ENCODE results near the gene ANTKMT. TPM values are rescaled to one million over a fixed set of nuclear protein-coding genes. Genes with fewer than 3 reads are reported as not detected.

The ANTKMT gene
- polyA plus RNA-seq (ENCODE audit: insufficient read length in 4 of 4), result 10 to 100 TPM; 11.3 to 32.8 (median 21.2) TPM

DNA sequence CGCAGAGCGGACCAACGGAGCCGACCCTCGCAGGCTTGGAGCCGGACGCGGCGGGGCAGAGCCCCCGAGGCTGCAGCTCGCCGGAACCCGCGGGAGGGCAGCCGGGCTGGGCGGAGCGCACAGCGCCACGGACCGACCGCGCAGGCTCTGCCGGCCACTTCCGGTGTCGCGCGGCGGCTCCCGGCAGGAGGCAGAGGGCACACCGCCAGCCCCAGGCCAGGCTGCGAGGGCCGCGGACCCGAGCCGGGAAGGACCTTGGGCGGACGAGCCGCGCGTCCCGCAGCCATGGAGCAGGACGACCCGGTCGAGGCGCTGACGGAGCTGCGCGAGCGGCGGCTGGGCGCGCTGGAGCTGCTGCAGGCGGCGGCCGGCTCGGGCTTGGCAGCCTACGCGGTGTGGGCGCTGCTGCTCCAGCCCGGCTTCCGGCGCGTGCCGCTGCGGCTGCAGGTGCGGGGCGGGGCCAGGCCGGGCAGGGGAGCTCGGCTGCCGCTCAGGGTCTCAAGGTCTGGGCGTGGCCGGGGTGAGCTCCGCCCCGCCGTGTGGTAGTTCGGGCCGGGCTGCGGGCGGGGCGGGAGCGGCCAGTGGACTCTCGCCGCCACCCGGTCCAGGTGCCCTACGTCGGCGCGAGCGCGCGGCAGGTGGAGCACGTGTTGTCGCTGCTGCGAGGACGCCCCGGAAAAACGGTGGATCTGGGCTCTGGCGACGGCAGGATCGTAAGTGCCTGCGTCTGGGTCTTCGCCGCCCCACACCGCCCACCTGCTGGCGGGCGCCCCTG lies at the start of gene ANTKMT:
Gene ANTKMT (plus strand): TSS at position 157 of the 775 bp plus-strand sequence. CDS start 129 bp downstream, at position 286.
- DNase-seq (ENCODE audit: low read depth in 4 of 4, low spot score in 2 of 4), result no peak

DNA sequence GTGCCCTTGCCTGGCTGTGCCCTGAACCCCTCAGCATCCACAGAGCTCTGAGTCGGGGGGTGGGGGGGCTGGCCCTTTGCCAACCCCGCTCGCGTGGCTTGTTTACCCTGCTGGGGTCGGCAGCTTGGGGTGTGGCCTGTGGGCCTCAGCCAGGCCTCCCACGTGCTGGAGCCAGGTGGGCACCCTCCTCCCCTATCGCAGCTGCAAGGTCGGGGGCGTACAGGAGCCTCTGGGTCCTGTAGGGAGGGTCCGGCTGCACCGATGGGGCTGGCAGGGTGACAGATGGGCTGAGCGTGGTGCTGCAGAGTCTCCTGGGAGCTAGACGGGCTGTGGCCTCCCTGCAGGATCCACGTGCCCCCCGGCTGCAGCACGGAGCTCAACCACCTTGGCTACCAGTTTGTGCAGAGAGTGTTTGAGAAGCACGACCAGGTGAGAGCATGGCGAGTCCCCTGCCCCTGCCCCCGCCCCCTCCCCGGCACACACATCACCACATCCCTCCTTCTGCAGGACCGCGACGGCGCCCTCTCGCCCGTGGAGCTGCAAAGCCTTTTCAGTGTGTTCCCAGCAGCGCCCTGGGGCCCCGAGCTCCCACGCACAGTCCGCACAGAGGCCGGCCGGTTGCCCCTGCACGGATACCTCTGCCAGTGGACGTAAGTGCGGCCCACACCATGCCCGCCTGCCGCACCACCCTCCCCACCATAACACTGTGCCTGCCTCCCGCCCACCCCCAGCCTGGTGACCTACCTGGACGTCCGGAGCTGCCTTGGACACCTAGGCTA lies 49.4 kb upstream of the ANTKMT start:
- no peak for DNase-seq (ENCODE audit: low read depth in 4 of 4, low spot score in 2 of 4)

DNA sequence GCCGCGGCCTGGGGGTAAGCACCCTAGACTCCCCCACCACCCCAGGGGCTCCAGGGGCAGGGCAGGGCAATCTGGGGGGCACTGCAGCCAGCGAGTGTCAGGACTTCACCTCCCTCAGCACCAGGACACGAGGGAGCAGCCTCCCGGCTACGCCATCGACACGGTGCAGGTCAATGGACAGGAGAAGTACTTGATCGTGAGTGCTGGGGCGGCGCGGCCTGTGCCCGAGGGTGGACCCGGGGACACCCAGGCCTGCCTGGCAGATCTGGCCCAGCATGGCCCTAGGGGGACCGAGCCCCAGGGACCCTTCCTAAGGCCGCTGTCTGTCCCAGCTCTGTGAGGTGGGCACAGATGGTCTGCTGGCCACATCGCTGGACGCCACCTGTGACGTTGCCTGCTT lies 48.6 kb upstream of the ANTKMT start:
- no peak for DNase-seq (ENCODE audit: low read depth in 4 of 4, low spot score in 2 of 4)

DNA sequence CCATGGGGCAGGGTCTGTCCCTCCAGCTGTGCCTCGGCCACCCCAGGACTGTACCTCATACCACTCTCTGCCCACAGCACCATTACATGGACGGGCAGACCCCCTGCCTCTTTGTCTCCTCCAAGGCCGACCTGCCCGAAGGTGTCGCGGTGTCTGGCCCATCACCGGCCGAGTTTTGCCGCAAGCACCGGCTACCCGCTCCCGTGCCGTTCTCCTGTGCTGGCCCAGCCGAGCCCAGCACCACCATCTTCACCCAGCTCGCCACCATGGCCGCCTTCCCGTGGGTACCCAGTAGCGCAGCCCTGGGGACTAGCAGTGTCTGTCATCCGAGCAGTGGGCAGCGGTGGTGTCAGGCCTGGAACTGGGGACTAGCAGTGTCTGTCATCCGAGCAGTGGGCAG lies 48.1 kb upstream of the ANTKMT start:
- no peak for DNase-seq (ENCODE audit: low read depth in 4 of 4, low spot score in 2 of 4)

DNA sequence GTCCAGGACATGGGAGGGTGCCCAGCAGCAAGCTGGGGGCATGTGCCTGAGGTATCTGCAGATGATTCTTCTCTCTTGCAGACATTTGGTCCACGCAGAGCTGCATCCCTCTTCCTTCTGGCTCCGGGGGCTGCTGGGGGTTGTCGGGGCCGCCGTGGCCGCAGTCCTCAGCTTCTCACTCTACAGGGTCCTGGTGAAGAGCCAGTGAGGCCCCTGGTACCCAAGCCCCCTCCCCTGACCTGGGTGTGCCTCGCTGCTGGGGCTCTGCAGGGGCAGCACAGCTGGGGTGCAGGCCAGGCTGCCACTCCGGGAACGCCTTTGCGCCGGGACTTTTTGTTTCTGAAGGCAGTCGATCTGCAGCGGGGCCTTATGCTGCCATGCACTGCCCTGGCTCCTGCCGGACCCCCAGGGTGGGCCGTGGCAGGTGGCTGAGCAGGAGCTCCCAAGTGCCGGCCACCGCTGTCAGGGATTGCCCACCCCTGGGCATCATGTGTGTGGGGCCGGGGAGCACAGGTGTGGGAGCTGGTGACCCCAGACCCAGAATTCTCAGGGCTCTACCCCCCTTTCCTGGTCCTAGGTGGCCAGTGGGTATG lies 47.5 kb upstream of the ANTKMT start:
- no peak for DNase-seq (ENCODE audit: low read depth in 4 of 4, low spot score in 2 of 4)

- no peak for DNase-seq (ENCODE audit: low read depth in 4 of 4, low spot score in 2 of 4)
Observed at GRCh38 chr16:674214-674881, 46.6 kb upstream of the ANTKMT start.

DNA sequence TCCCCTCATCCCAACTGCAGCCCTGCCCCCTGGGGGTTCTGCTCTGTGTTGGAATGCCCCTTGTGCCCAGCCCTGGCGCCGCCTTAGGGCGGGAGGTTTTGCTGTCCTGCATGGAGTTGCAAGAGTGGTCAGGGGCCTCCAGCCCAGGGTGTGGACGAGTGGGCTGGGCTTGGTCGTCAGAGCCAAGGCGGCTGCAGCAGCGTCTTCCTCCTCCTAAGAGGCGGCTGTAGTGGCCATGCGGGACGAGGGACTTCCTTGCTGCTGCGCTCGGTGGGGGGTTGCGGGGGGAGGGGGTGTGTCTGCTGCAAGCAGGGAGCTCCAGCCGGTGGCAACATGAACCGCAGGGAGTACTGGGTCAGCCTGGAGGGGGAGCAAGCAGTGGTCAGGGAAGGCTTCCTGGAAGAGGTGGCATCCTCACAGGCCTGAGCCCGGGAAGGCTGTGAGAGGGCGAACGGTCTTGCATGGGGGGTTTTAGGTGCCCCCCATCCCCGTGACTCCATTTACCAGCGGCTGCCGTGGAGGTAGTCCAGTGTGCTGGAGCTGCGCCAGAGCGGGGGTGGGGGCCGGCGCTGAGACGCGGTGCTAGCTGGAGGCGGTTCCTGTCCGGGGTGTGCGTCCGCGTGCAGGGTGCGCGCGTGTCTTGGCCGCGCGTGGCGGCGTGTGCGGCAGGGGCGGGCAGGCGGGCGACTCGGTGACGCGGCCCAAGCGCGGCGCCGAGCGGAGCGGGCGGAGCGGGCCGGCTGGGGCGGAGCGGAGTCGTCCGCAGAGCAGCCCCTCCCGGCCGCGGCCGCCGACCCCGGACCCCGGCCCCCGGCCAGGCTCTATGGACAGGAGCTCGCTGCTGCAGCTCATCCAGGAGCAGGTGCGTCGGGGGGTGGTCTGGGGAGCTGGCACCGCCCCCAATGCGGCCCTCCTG lies 45.7 kb upstream of the ANTKMT start, which contains the start of gene RHBDL1:
Gene RHBDL1 (plus strand): TSS at position 704 of the 916 bp plus-strand sequence. CDS start 120 bp downstream, at position 824.
- DNase-seq (ENCODE audit: low read depth in 4 of 4, low spot score in 2 of 4), result no peak

DNA sequence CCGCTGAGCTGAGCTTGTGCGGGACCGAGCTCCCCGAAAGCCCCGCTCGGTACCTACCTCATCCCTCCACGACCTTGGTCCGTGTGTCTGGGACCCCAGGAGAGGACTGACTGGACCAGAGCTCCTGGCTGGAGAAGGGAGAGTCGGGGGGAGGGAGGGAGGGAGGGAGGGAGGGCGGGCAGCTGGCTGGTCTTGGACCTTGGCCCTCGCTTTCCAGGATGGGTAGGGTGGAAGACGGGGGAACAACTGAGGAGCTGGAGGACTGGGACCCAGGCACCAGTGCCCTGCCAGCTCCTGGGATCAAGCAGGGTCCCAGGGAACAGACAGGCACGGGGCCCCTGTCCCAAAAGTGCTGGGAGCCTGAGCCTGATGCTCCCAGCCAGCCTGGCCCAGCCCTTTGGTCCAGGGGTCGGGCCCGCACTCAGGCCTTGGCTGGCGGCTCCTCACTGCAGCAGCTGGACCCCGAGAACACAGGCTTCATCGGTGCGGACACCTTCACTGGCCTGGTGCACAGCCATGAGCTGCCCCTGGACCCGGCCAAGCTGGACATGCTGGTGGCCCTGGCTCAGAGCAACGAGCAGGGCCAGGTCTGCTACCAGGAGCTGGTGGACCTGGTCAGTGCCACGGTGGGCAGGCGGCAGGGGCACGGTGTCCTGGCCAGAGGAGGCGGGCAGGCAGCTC lies 44.9 kb upstream of the ANTKMT start:
- DNase-seq (ENCODE audit: low read depth in 4 of 4, low spot score in 2 of 4), result no peak

DNA sequence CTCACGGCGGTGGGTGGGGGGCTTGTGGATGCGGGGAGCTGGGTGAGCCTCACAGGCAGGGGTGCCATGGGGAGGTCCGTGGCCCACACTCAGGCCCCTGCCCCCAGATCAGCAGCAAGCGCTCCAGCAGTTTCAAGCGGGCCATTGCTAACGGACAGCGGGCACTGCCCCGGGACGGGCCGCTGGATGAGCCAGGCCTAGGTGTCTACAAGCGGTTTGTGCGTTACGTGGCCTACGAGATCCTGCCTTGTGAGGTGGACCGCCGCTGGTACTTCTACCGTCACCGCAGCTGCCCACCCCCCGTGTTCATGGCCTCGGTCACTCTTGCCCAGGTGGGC lies 44.4 kb upstream of the ANTKMT start:
- no peak for DNase-seq (ENCODE audit: low read depth in 4 of 4, low spot score in 2 of 4)

DNA sequence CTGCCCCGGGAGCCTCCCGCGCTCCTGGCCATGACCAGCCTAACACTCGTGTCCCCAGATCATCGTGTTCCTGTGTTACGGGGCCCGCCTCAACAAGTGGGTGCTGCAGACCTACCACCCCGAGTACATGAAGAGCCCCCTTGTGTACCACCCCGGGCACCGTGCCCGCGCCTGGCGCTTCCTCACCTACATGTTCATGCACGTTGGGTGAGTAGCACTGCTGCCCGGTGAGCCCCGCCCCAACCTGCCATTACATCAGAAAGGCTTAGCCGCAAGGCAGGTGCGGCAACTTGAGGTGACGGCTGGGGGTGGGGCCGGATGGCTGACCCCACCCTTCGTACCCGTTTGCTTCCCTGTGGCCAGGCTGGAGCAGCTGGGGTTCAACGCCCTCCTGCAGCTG lies 44.0 kb upstream of the ANTKMT start:
- DNase-seq (ENCODE audit: low read depth in 4 of 4, low spot score in 2 of 4), result no peak

- no peak for DNase-seq (ENCODE audit: low read depth in 4 of 4, low spot score in 2 of 4)
Observed at GRCh38 chr16:677316-678190, 43.4 kb upstream of the ANTKMT start.

DNA sequence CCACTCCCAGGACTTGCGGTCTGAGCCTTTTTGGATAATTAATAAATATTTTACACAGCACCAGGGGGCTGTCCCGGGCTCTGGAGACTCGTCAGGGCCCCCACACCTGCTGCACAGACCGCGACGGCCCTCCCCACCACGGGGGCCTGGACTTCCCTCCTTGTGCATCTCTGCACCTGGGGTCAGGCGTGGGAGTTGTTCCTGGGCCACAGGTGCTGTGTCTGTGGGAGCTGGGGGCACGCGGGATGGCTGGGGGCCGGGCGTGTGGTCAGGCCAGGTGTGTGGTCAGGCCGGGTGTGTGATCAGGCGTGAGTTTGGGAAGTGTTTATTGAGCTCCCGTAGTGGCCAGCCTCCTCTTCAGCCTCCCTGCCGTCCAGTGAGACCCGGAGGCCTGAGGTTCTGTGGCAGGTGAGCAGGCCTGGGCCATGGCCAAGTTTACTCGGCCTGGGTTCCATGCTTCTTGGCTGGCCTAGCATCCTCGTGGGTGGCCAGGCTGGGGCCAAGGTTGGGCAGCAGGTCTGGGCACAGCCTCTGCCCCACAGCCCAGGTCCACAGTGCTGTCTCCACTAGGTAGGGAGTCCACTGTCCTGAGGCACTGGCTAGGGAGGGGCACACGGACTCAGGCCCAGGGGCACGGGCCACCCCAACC lies 42.6 kb upstream of the ANTKMT start:
- no peak for DNase-seq (ENCODE audit: low read depth in 4 of 4, low spot score in 2 of 4)

DNA sequence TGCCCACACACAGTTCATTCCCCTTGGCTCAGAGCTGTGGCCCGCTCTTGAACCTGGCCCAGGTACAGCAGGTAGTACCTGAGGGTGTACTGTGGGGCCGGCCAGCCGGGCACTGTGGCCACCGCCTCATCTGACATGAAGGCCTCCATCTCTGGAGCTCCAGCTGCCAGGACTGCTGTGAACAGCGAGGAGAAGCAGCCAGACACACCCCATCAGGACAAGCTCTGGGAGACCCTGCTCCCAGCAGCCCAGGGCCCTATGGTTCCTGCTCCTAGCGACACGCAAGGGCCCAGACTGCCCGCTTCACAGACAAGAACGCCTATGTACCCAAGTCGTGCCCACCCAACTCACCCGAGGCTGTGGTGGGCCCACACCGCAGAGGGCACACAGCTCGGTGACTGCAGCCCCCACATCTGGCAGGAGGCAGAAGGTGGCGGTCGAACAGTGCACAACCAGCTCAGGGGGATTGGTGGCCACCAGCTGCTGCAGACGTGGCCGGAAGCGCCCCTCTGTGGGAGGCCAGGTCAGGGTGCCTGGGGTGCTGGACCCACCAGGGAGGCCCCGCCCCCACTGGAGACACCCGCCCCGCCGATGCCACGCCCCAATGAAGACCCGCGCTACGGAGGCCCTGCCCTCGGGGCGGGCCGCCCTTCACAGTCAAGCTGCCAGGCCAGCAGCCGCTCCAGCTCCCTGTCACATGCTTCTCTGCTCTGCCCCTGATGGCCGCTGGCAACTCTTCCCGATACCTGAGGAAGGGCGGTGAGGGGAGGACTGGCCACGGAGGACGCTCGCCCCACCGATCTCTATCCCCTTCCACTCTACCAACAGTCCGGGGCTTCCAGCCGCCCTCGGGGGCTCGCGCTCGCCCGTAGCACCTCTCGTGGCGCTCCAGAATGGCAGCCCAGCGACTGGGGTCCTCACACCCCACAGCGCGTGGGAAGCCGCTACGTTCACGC lies 41.8 kb upstream of the ANTKMT start:
- DNase-seq (ENCODE audit: low read depth in 4 of 4, low spot score in 2 of 4), result peak in 3 of 4 donors; percentile 32 to 52 (median 39)

DNA sequence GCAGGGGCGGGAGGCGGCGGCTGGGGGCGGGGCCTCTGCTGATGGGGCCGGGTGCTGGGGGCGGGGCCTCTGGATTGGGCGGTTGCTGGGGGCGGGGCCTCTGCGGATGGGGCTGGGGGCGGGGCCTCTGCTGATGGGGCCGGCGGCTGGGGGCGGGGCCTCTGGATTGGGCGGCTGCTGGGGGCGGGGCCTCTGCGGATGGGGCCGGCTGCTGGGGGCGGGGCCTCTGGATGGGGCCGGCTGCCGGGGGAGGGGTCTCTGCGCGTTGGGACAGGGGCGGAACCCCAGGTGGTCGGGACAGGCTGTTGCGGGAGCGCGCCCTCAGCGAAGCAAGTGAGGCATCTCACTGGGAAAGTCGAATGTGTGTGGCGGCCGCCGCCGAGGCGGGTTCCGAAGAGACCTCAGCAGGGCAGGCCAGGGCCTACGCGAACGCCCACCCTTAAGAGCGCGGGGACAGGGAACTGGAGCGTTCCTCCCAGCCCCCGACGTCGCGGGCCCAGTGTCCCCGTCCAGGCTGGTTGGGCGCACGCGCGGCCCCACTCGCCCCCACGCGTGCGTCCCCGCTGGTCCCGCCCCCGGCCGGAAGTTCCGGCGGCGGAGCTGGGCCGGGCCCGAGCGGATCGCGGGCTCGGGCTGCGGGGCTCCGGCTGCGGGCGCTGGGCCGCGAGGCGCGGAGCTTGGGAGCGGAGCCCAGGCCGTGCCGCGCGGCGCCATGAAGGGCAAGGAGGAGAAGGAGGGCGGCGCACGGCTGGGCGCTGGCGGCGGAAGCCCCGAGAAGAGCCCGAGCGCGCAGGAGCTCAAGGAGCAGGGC lies 40.9 kb upstream of the ANTKMT start, which contains the start of gene STUB1:
Gene STUB1 (plus strand): TSS at position 597 of the 811 bp plus-strand sequence. CDS start 116 bp downstream, at position 713.
- DNase-seq (ENCODE audit: low read depth in 4 of 4, low spot score in 2 of 4), result peak in 3 of 4 donors; percentile 55 to 69 (median 59)

DNA sequence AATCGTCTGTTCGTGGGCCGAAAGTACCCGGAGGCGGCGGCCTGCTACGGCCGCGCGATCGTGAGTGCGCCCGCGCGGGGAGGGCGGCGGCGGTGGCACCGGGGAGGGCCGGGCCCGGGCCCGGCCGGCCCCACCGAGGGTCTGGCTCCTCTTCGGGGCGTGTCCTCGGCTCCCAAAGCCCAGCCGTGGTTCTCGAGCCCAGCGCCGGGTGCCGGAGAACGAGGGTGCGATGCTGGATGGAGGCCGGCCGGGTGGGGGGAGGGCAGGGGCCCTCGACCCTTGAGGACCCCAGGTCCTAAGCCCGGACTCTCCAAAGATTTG lies 40.4 kb upstream of the ANTKMT start:
- no peak for DNase-seq (ENCODE audit: low read depth in 4 of 4, low spot score in 2 of 4)
